Measurements from ENCODE around the gene CTBP1. TPM values are rescaled to one million over a fixed set of nuclear protein-coding genes. Genes with fewer than 3 reads are reported as not detected.
"Not testable (repeated sequence)": the region's sequence is repeated elsewhere in the genome, so short reads cannot be mapped to it uniquely, and the experiment has no call there.

The CTBP1 gene
- total RNA-seq, 1 donor from 2014 or later = 165 TPM

- peaks cover 8% of the 10 kb centered on the region for H3K36me3 Mint-ChIP-seq
- H3K27ac Mint-ChIP-seq = peak overlapping the region; percentile 26
- DNase-seq (ENCODE audit: extremely low spot score, unreplicated experiment) = no peak
- TF ChIP-seq CTCF (conservative IDR thresholded peaks at IDR 0.05) = no peak
- H3K4me1 Mint-ChIP-seq (ENCODE audit: unreplicated experiment) = peaks cover 29% of the 10 kb centered on the region
- no peaks in the 10 kb centered on the region for H3K27me3 Mint-ChIP-seq
- H3K4me3 Mint-ChIP-seq = no peak overlapping the region
- no peaks in the 10 kb centered on the region for H3K9me3 Mint-ChIP-seq
Observed at GRCh38 chr4:1295405-1296055, 46.6 kb upstream of the CTBP1 start.

GRCh38 chr4:1294891-1295290 lies 46.0 kb upstream of the CTBP1 start:
- no peaks in the 10 kb centered on the region for H3K9me3 Mint-ChIP-seq
- no peak for DNase-seq (ENCODE audit: extremely low spot score, unreplicated experiment)
- TF ChIP-seq CTCF (conservative IDR thresholded peaks at IDR 0.05) = no peak
- H3K27me3 Mint-ChIP-seq = no peaks in the 10 kb centered on the region
- peak overlapping the region; percentile 26 for H3K27ac Mint-ChIP-seq
- peaks cover 29% of the 10 kb centered on the region for H3K4me1 Mint-ChIP-seq (ENCODE audit: unreplicated experiment)
- H3K36me3 Mint-ChIP-seq = peaks cover 8% of the 10 kb centered on the region
- no peak overlapping the region for H3K4me3 Mint-ChIP-seq

- DNase-seq (ENCODE audit: extremely low spot score, unreplicated experiment) = no peak
- Mint-ChIP-seq H3K36me3 (peaks cover 4% of the 10 kb centered on the region), H3K4me1 (ENCODE audit: unreplicated experiment) (peaks cover 29% of the 10 kb centered on the region), H3K27ac (no peak overlapping the region), H3K9me3 (no peaks in the 10 kb centered on the region), H3K4me3 (no peak overlapping the region), H3K27me3 (no peaks in the 10 kb centered on the region)
- TF ChIP-seq CTCF (conservative IDR thresholded peaks at IDR 0.05) = no peak
Observed at GRCh38 chr4:1294424-1294823, 45.5 kb upstream of the CTBP1 start.

- H3K27ac Mint-ChIP-seq = no peak overlapping the region
- no peak for DNase-seq (ENCODE audit: extremely low spot score, unreplicated experiment)
- no peak overlapping the region for H3K4me3 Mint-ChIP-seq
- peaks cover 4% of the 10 kb centered on the region for H3K36me3 Mint-ChIP-seq
- peaks cover 29% of the 10 kb centered on the region for H3K4me1 Mint-ChIP-seq (ENCODE audit: unreplicated experiment)
- H3K9me3 Mint-ChIP-seq = no peaks in the 10 kb centered on the region
- TF ChIP-seq CTCF (conservative IDR thresholded peaks at IDR 0.05) = no peak
- H3K27me3 Mint-ChIP-seq = no peaks in the 10 kb centered on the region
Observed at GRCh38 chr4:1293991-1294390, 45.1 kb upstream of the CTBP1 start.

GRCh38 chr4:1293531-1293941 lies 44.6 kb upstream of the CTBP1 start:
- H3K9me3 Mint-ChIP-seq = no peaks in the 10 kb centered on the region
- H3K36me3 Mint-ChIP-seq = peaks cover 4% of the 10 kb centered on the region
- no peak overlapping the region for H3K27ac Mint-ChIP-seq
- no peak for DNase-seq (ENCODE audit: extremely low spot score, unreplicated experiment)
- TF ChIP-seq CTCF (conservative IDR thresholded peaks at IDR 0.05) = no peak
- H3K4me1 Mint-ChIP-seq (ENCODE audit: unreplicated experiment) = peaks cover 34% of the 10 kb centered on the region
- H3K4me3 Mint-ChIP-seq = no peak overlapping the region
- no peaks in the 10 kb centered on the region for H3K27me3 Mint-ChIP-seq

- not testable (repeated sequence) for H3K27me3 Mint-ChIP-seq, H3K4me3 Mint-ChIP-seq
- peaks cover 37% of the 10 kb centered on the region for H3K4me1 Mint-ChIP-seq (ENCODE audit: unreplicated experiment)
Observed at GRCh38 chr4:1292703-1293011, 43.7 kb upstream of the CTBP1 start.

More at GRCh38 chr4:1292703-1293011, 43.7 kb upstream of the CTBP1 start:
- H3K36me3 Mint-ChIP-seq; DNase-seq (ENCODE audit: extremely low spot score, unreplicated experiment); H3K9me3 Mint-ChIP-seq: not testable (repeated sequence)
- peak overlapping the region; percentile 100 for H3K27ac Mint-ChIP-seq

All from type B pancreatic cell (in vitro differentiated cells).